ENCODE measurements around the gene ENDOU.
A peak's percentile ranks its signal among the peaks of the same experiment; 100 is the strongest.

GRCh38 chr12:47742253-47742825, 17.0 kb upstream of the ENDOU start:
- TF ChIP-seq CTCF (IDR thresholded peaks at IDR 0.05) (peak; percentile 65 to 95 (median 93)), EP300 (IDR thresholded peaks at IDR 0.05) (no peak), POLR2A (IDR thresholded peaks at IDR 0.05) (no peak)

All from ovary (tissue), 3 donors.